HCT116 (cell line): ENCODE data around the gene IDI1. TPM values are rescaled to one million over a fixed set of nuclear protein-coding genes. Genes with fewer than 3 reads are reported as not detected.
"Not testable (repeated sequence)": the region's sequence is repeated elsewhere in the genome, so short reads cannot be mapped to it uniquely, and the experiment has no call there.

Experiments
- ATAC-seq: fragments of 200-7000 bp; cut with Tn5 transposase; 2 replicates; pipeline ENCODE4 v1.9.1; 2020; ENCODE audit warnings: mild to moderate bottlenecking, moderate library complexity
- BruUV-seq: library from RNA; stranded (reverse); fragments of 400-500 nt; replicated peaks from 2 replicates; lab custom pipeline; 2021; lab: Mats Ljungman, UMichigan
- CTCF ChIA-PET: fragments of 300-600 bp; sonication (Branson Sonifier 250); formaldehyde crosslinking; loops from one replicate; lab custom pipeline; 2021; ENCODE audit warnings: antibody characterized with exemption; lab: Charles Lee
- POLR2A ChIA-PET: fragments of 300-600, 350-600 bp; sonication (Branson Sonifier 250); formaldehyde crosslinking; loops from one replicate; lab custom pipeline; 2021; ENCODE audit warnings: antibody characterized with exemption; lab: Charles Lee
- RAD21 ChIA-PET, 2 experiments: fragments of 300-600 bp; sonication (Branson Sonifier 250); formaldehyde crosslinking; loops; one replicate each; lab custom pipeline; 2023; ENCODE audit warnings: low total read pairs in 2 of 2; ENCODE audit not compliant: uncharacterized antibody in 2 of 2, unreplicated experiment in 2 of 2, low non-redundant PET in 1 of 2; lab: Charles Lee
- DNase-seq: peaks from one replicate; pipeline ENCODE4 v3.0.0-alpha.2; 2010; ENCODE audit warnings: low read depth, low spot score
- H2AFZ ChIP-seq: fragments of 200-600 bp; shearing (Covaris generic), sonication (generic); 2 replicates; pipeline ENCODE4 v1.6.1; 2017; ENCODE audit warnings: low read depth, mixed run types, mixed read lengths, antibody characterized with exemption, low read length; ENCODE audit not compliant: poor library complexity, severe bottlenecking
- H3K27ac ChIP-seq: 2 replicates; pipeline ENCODE4 v1.5.1; 2012; ENCODE audit warnings: low read depth, low read length
- H3K27me3 ChIP-seq: fragments of 200-600 bp; sonication (generic); 2 replicates; pipeline ENCODE4 v1.6.1; 2016; ENCODE audit warnings: mixed run types, low read length, mixed read lengths; ENCODE audit not compliant: insufficient read depth
- H3K36me3 ChIP-seq, 2 experiments: fragments of 200-500 bp in 1 of 2; fragments of 200-600 bp in 1 of 2; sonication (Bioruptor generic) in 1 of 2; sonication (generic) in 1 of 2; 2 replicates each; pipeline versions ENCODE4 v1.5.1 to v1.6.1; 2014 to 2016; ENCODE audit warnings: low read length in 2 of 2, inconsistent platforms in 1 of 2, mixed read lengths in 1 of 2, mixed run types in 1 of 2; ENCODE audit not compliant: insufficient read depth in 2 of 2, control insufficient read depth in 1 of 2
- H3K4me1 ChIP-seq, 2 experiments: fragments of 200-600 bp in 1 of 2; sonication (generic) in 1 of 2; 2 replicates each; pipeline versions ENCODE4 v1.5.1 to v1.6.1; 2012 to 2017; ENCODE audit warnings: low read length in 2 of 2, inconsistent platforms in 1 of 2, mild to moderate bottlenecking in 1 of 2, mixed read lengths in 1 of 2, mixed run types in 1 of 2, moderate library complexity in 1 of 2; ENCODE audit not compliant: insufficient read depth in 2 of 2, control insufficient read depth in 1 of 2
- H3K4me2 ChIP-seq: fragments of 200-600 bp; sonication (generic); 2 replicates; pipeline ENCODE4 v1.6.1; 2017; ENCODE audit warnings: mixed run types, low read length, mixed read lengths
- H3K4me3 ChIP-seq, 2 experiments: fragments of 200-600 bp in 1 of 2; sonication (generic) in 1 of 2; replicated peaks in 1 of 2; 2 replicates each; pipeline ENCODE4 v1.5.1; 2011 to 2016; ENCODE audit warnings: low read length in 2 of 2, control low read depth in 1 of 2, low read depth in 1 of 2, mild to moderate bottlenecking in 1 of 2, mixed read lengths in 1 of 2, mixed run types in 1 of 2
- H3K79me2 ChIP-seq: fragments of 200-600 bp; sonication (generic); 2 replicates; pipeline ENCODE4 v1.6.1; 2017; ENCODE audit warnings: mild to moderate bottlenecking, mixed run types, low read length, moderate library complexity, mixed read lengths; ENCODE audit not compliant: insufficient read depth
- H3K9ac ChIP-seq: fragments of 200-600 bp; sonication (generic); 2 replicates; pipeline ENCODE4 v1.6.1; 2016; ENCODE audit warnings: low read length, mixed read lengths
- H3K9me2 ChIP-seq: fragments of 200-600 bp; sonication (generic), shearing (Covaris generic); 2 replicates; pipeline ENCODE4 v1.6.1; 2017; ENCODE audit warnings: mixed run types, mild to moderate bottlenecking, moderate library complexity; ENCODE audit not compliant: insufficient read depth
- H3K9me3 ChIP-seq, 2 experiments: fragments of 200-500 bp in 1 of 2; fragments of 200-600 bp in 1 of 2; sonication (Bioruptor generic) in 1 of 2; sonication (generic) in 1 of 2; 2 replicates each; pipeline ENCODE4 v1.6.1; 2014 to 2017; ENCODE audit warnings: low read length in 2 of 2, mixed read lengths in 2 of 2, inconsistent platforms in 1 of 2, low read depth in 1 of 2, mild to moderate bottlenecking in 1 of 2, mixed run types in 1 of 2, moderate library complexity in 1 of 2; ENCODE audit not compliant: control insufficient read depth in 1 of 2, insufficient read depth in 1 of 2
- H4K20me1 ChIP-seq: fragments of 200-600 bp; sonication (generic), shearing (Covaris generic); 2 replicates; pipeline ENCODE4 v1.6.1; 2017; ENCODE audit warnings: mixed run types, mild to moderate bottlenecking, moderate library complexity; ENCODE audit not compliant: insufficient read depth
- ATF3 ChIP-seq: IDR thresholded peaks from 2 replicates; pipeline ENCODE4 v1.6.1; 2012
- CEBPB ChIP-seq: IDR thresholded peaks from 2 replicates; pipeline ENCODE4 v1.6.1; 2012; ENCODE audit warnings: low read depth
- CTCF ChIP-seq, 3 experiments: fragments of 200-600 bp in 1 of 3; sonication (generic) in 1 of 3; IDR thresholded peaks in 2 of 3; conservative IDR thresholded peaks in 1 of 3; 2 replicates each; pipeline ENCODE4 v1.5.1; 2012 to 2017; ENCODE audit warnings: low read depth in 2 of 3, low read length in 2 of 3, antibody characterized with exemption in 1 of 3, borderline replicate concordance in 1 of 3, control low read depth in 1 of 3, mild to moderate bottlenecking in 1 of 3, mixed read lengths in 1 of 3, mixed run types in 1 of 3, moderate library complexity in 1 of 3; ENCODE audit not compliant: insufficient read depth in 1 of 3
- ELF1 ChIP-seq: IDR thresholded peaks from 2 replicates; pipeline ENCODE4 v1.6.1; 2012; ENCODE audit warnings: low read depth, borderline replicate concordance
- EZH2phosphoT487 ChIP-seq: fragments of 200-600 bp; IDR thresholded peaks from 2 replicates; pipeline ENCODE4 v1.6.1; 2018; ENCODE audit warnings: antibody characterized with exemption, borderline replicate concordance
- JUND ChIP-seq: IDR thresholded peaks from 2 replicates; pipeline ENCODE4 v1.6.1; 2012
- MAX ChIP-seq: IDR thresholded peaks from 2 replicates; pipeline ENCODE4 v1.6.1; 2012
- POLR2A ChIP-seq: IDR thresholded peaks from 2 replicates; pipeline ENCODE4 v1.7.0; 2011; ENCODE audit warnings: borderline replicate concordance; ENCODE audit not compliant: insufficient read depth, insufficient read length; ENCODE audit errors: extremely low read depth
- POLR2AphosphoS5 ChIP-seq: IDR thresholded peaks from 2 replicates; pipeline ENCODE4 v1.6.1; 2011; ENCODE audit warnings: mild to moderate bottlenecking, low read depth, low read length, moderate library complexity
- SIN3A ChIP-seq: IDR thresholded peaks from 2 replicates; pipeline ENCODE4 v1.6.1; 2012; ENCODE audit warnings: low read depth
- SP1 ChIP-seq: IDR thresholded peaks from 2 replicates; pipeline ENCODE4 v1.6.1; 2012; ENCODE audit warnings: low read depth
- SRF ChIP-seq: IDR thresholded peaks from 2 replicates; pipeline ENCODE4 v1.6.1; 2012; ENCODE audit warnings: low read depth
- TCF7L2 ChIP-seq: IDR thresholded peaks from 2 replicates; pipeline ENCODE4 v1.7.0; 2011; ENCODE audit warnings: borderline replicate concordance, inconsistent platforms; ENCODE audit not compliant: insufficient read depth, insufficient read length; ENCODE audit errors: extremely low read depth
- ZNF274 ChIP-seq: fragments of 200-500 bp; sonication (Bioruptor generic); IDR thresholded peaks from 2 replicates; pipeline ENCODE4 v1.6.1; 2014; ENCODE audit warnings: mild to moderate bottlenecking, low read depth, low read length, inconsistent platforms
- intact Hi-C: fragments of 100-400 bp; cut with micrococcal nuclease; formaldehyde crosslinking; loops from 2 replicates; pipeline ENCODE4 v1.10.0; 2022
- total RNA-seq: library from RNA; stranded (reverse); gene quantifications from one replicate; pipeline ENCODE4 v1.2.1, GENCODE V29; 2021; ENCODE audit not compliant: unreplicated experiment

Gene IDI1
- total RNA-seq, 1 experiment from 2014 or later: 37.8 TPM

GRCh38 chr10:1010703-1011102 lies 38.2 kb downstream of the IDI1 start:
- no peaks in the 10 kb centered on the region for H4K20me1 ChIP-seq
- no TSS peak for BruUV-seq
- peaks cover 68 to 75% of the 10 kb centered on the region in 2 experiments for H3K36me3 ChIP-seq
- no peak overlapping the region for H2AFZ ChIP-seq
- no peak overlapping the region for H3K27ac ChIP-seq
- no peaks in the 10 kb centered on the region for H3K9me3 ChIP-seq
- no peak overlapping the region for H3K4me2 ChIP-seq
- H3K9me2 ChIP-seq: no peaks in the 10 kb centered on the region
- DNase-seq: no peak
- no peak for ATAC-seq
- ChIA-PET POLR2A (no interaction called here), RAD21 (no interaction called here), CTCF (no interaction called here)
- H3K4me3 ChIP-seq: no peak overlapping the region
- intact Hi-C loops: no loop called here
- no peaks in the 10 kb centered on the region for H3K4me1 ChIP-seq
- TF ChIP-seq TCF7L2 (no peak), SP1 (no peak)
- H3K27me3 ChIP-seq: no peaks in the 10 kb centered on the region
- H3K9ac ChIP-seq: no peak overlapping the region
- peaks cover 71% of the 10 kb centered on the region for H3K79me2 ChIP-seq

- H3K4me3 ChIP-seq, H3K4me2 ChIP-seq, H3K4me1 ChIP-seq, DNase-seq, CTCF ChIA-PET, POLR2A ChIA-PET, RAD21 ChIA-PET, H2AFZ ChIP-seq, H3K27ac ChIP-seq, H3K9me3 ChIP-seq, H4K20me1 ChIP-seq, ATAC-seq, intact Hi-C loops, H3K9ac ChIP-seq, H3K9me2 ChIP-seq, H3K27me3 ChIP-seq: not testable (repeated sequence)
- BruUV-seq: TSS peak; percentile 13
- peaks cover 72 to 78% of the 10 kb centered on the region in 2 experiments for H3K36me3 ChIP-seq
- H3K79me2 ChIP-seq: peaks cover 79% of the 10 kb centered on the region
Measured at GRCh38 chr10:1009947-1010346, 39.0 kb downstream of the IDI1 start.

GRCh38 chr10:1009071-1009494 lies 39.8 kb downstream of the IDI1 start:
- H3K27me3 ChIP-seq: no peaks in the 10 kb centered on the region
- no peak overlapping the region for H2AFZ ChIP-seq
- H4K20me1 ChIP-seq: no peaks in the 10 kb centered on the region
- ChIA-PET CTCF (no interaction called here), RAD21 (no interaction called here), POLR2A (no interaction called here)
- BruUV-seq: no TSS peak
- H3K79me2 ChIP-seq: peaks cover 86% of the 10 kb centered on the region
- ATAC-seq: no peak
- no peaks in the 10 kb centered on the region for H3K9me3 ChIP-seq
- H3K4me1 ChIP-seq: no peaks in the 10 kb centered on the region
- peaks cover 75 to 81% of the 10 kb centered on the region in 2 experiments for H3K36me3 ChIP-seq
- no peak overlapping the region for H3K4me2 ChIP-seq
- H3K9me2 ChIP-seq: no peaks in the 10 kb centered on the region
- H3K4me3 ChIP-seq: no peak overlapping the region
- H3K9ac ChIP-seq: no peak overlapping the region
- intact Hi-C loops: no loop called here
- H3K27ac ChIP-seq: no peak overlapping the region
- DNase-seq: no peak
- no peak for TF ChIP-seq CEBPB
- no peak for TF ChIP-seq JUND
- TF ChIP-seq SIN3A: no peak
- TF ChIP-seq ELF1: no peak
- no peak for TF ChIP-seq POLR2AphosphoS5
- no peak for TF ChIP-seq CTCF (IDR thresholded peaks at IDR 0.05 in 2 of 3, conservative IDR thresholded peaks at IDR 0.05 in 1 of 3; ENCODE audit: borderline replicate concordance in 1 of 3, insufficient read depth in 1 of 3, low read depth in 2 of 3, low read length in 2 of 3)
- no peak for TF ChIP-seq EZH2phosphoT487
- no peak for TF ChIP-seq SRF
- no peak for TF ChIP-seq ZNF274
- TF ChIP-seq MAX: no peak
- no peak for TF ChIP-seq POLR2A
- no peak for TF ChIP-seq ATF3
